Upper lobe of left lung (tissue), 4 donors: Measurements from ENCODE around the gene MPHOSPH9.

Experiments used
- CTCF ChIP-seq, 6 experiments: fragments of 450-650 bp in 4 of 6; fragments of 200-600 bp in 2 of 6; sonication (generic) in 2 of 6; IDR thresholded peaks; one replicate each; pipeline ENCODE4 v1.5.1; 2016 to 2019; ENCODE audit warnings: antibody characterized with exemption in 6 of 6
- POLR2A ChIP-seq, 4 donors: fragments of 450-650 bp; IDR thresholded peaks; one replicate each; pipeline ENCODE4 v1.5.1; 2016 to 2017; ENCODE audit warnings: antibody characterized with exemption in 4 of 4, mild to moderate bottlenecking in 2 of 4

- no peak for TF ChIP-seq CTCF (IDR thresholded peaks at IDR 0.05)
- no peak for TF ChIP-seq POLR2A (IDR thresholded peaks at IDR 0.05)
These were observed 106.4 kb downstream of the MPHOSPH9 start for GRCh38 chr12:123126294-123127181.
